T follicular helper cell (primary cell): Measurements from ENCODE around the gene TMTC2.

Source experiments
- DNase-seq: peaks from one replicate; pipeline ENCODE4 v3.0.0-alpha.2; 2020; ENCODE audit warnings: low read depth

Gene TMTC2

GRCh38 chr12:82682326-82682725 is 4.4 kb upstream of the TMTC2 start:
- DNase-seq = no peak

- DNase-seq = no peak
These were observed 3.9 kb upstream of the TMTC2 start for GRCh38 chr12:82682851-82683261.

- peak; percentile 84 for DNase-seq
These were observed 927 bp upstream of the TMTC2 start for GRCh38 chr12:82685790-82686167.

- peak; percentile 47 for DNase-seq
These were observed 610 bp downstream of the TMTC2 start for GRCh38 chr12:82687021-82688011.

GRCh38 chr12:82688035-82688501 is 1.4 kb downstream of the TMTC2 start:
- no peak for DNase-seq

- DNase-seq = no peak
These were observed 1.9 kb downstream of the TMTC2 start for GRCh38 chr12:82688596-82688995.

- no peak for DNase-seq
These were observed 3.3 kb downstream of the TMTC2 start for GRCh38 chr12:82690006-82690405.

- DNase-seq = no peak
These were observed 4.8 kb downstream of the TMTC2 start for GRCh38 chr12:82691513-82691912.

- DNase-seq = no peak
These were observed 7.6 kb downstream of the TMTC2 start for GRCh38 chr12:82694276-82694675.

GRCh38 chr12:82694970-82695369 is 8.3 kb downstream of the TMTC2 start:
- no peak for DNase-seq

GRCh38 chr12:82695531-82695930 is 8.8 kb downstream of the TMTC2 start:
- DNase-seq = no peak

GRCh38 chr12:82696543-82696942 is 9.8 kb downstream of the TMTC2 start:
- DNase-seq = no peak

GRCh38 chr12:82698708-82699564 is 12.2 kb downstream of the TMTC2 start:
- DNase-seq = no peak

GRCh38 chr12:82705774-82706173 is 19.1 kb downstream of the TMTC2 start:
- no peak for DNase-seq

- DNase-seq = no peak
These were observed 21.6 kb downstream of the TMTC2 start for GRCh38 chr12:82708061-82708879.

- no peak for DNase-seq
These were observed 23.2 kb downstream of the TMTC2 start for GRCh38 chr12:82709794-82710355.

- DNase-seq = no peak
These were observed 24.0 kb downstream of the TMTC2 start for GRCh38 chr12:82710741-82711140.

- no peak for DNase-seq
These were observed 27.7 kb downstream of the TMTC2 start for GRCh38 chr12:82714427-82714826.

- no peak for DNase-seq
These were observed 35.0 kb downstream of the TMTC2 start for GRCh38 chr12:82721726-82722125.

- DNase-seq = no peak
These were observed 36.4 kb downstream of the TMTC2 start for GRCh38 chr12:82723093-82723492.

GRCh38 chr12:82723891-82724290 is 37.2 kb downstream of the TMTC2 start:
- no peak for DNase-seq
